GM18517 (cell line): ENCODE results near the gene ABHD17A.
"Not testable (repeated sequence)": the region's sequence is repeated elsewhere in the genome, so short reads cannot be mapped to it uniquely, and the experiment has no call there.

Experiments used
- ATAC-seq: cut with Tn5 transposase; IDR thresholded peaks from one replicate; pipeline ENCODE4 v1.9.1; 2021; ENCODE audit warnings: mild to moderate bottlenecking, moderate library complexity; ENCODE audit not compliant: unreplicated experiment

The ABHD17A gene

DNA sequence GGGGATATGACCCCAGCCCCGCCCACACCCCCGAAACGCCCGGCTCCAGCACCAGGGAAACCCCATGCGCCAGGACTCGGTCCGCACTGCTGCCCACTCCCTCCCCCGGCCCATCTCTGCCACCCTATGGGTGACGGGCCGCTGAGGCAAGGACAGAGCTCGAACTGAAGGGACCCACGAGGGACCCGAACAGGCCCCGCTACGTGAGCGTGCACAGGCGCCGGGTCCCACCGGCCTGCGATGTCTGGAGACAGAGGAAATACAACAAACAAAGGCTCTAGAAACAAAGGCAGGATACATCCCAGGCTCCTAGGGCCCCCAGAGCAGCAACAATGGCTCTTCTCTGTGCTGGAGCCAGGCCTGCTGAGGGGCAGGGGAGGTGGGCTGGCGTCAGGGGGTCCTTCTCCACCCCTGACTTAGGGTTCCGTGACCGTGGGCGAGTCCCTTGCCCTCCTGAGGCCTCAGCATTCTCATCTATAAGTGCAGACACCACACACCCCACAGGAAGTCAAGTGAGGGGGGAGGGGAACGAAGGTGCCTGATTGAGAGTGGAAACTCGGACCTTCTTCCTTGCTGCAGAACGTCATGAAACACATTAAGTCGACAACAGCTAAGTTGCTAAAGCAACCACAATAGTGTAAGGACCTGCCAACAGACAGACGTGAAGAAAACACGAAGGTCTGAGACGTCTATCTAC is 3.1 kb downstream of the ABHD17A start:
- ATAC-seq = no peak

DNA sequence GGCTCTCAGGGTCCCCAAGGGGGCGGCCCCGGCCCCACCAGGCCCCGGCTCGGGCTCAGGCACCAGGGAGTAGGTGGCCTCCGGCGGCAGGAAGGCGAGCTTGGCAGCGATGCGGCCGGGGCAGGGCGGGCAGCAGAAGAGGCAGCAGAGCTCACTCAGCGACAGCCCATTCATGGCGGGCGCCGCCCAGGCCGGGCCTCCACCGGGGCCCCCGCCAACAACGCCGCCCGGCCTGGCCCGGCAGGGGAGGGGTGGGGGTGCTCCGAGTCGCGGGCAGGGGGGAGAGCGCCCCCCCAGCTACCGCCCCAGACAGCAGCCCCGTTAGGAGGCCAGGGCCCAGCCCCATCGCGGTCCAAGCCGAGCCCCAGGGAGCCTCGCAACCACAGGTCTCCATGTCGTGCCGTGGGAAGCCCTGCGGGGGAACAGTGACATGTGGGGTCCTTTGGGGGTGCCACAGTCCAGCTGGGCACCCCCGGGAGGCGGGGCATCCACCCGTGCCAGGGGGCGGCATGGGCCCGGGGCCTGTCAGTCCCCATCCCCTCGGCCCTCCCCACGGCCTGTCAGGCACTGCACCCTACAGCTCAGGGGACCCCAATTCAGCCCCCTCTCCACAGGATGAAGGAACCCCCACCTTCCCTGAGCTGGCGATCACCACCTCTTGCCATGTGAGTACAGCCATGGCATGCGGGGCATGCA is 3.8 kb downstream of the ABHD17A start:
- ATAC-seq = not testable (repeated sequence)

DNA sequence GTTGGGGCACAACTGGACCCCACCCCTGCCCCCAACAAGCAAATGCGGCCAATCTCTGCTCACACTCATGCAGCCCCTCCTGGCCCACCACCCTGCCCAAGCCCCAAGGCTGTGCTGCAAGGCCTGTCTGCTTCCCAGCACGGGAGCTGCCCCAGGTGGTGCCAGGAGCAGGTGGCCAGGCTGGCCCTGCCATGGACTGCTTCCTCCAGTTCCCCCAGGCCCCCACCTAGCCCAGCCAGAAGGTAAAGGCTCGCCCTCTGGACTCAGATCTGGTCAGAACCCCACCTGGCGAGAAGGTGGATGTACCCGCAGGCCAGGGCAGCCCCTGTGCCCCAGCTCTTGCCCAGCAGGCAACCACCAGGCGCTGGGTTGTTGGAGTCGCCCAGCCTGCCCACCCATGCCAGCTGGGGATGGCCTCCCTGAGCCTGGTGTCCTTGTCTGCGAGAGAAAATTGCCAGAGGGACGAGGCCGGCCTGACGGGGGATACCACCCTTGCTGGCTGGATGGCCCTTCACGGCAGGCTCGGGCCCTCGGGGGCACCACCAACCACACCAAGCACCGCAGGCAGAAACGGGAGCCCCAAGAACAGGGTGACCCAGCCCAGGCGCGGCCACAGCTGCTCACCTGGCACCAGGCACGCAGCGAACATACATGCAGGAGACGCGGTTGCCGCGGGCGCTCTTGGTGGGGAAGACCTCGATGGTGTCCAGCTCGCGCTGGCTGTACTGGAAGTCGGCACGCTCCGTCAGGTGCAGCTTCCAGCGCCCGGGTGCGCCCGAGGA is 4.5 kb downstream of the ABHD17A start:
- no peak for ATAC-seq

DNA sequence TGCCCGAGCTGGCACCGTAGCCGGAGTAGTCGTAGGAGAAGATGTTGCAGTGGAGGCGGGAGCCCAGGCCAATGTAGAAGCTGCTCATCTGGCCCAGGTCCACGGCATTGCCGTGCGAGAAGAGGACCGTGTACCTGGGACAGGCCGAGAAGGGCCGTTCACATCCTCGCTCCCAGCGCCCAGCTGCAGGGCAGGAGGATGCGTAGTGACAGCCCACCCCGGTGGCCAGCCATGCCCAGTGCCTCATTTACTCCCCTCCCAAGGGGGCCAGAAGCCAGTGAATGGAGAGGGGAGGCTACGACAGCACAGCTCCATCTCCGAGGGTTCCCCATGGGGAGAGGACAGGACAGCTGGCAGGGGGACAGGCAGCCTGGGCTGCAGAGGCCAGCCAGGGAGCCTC is 5.3 kb downstream of the ABHD17A start:
- not testable (repeated sequence) for ATAC-seq

DNA sequence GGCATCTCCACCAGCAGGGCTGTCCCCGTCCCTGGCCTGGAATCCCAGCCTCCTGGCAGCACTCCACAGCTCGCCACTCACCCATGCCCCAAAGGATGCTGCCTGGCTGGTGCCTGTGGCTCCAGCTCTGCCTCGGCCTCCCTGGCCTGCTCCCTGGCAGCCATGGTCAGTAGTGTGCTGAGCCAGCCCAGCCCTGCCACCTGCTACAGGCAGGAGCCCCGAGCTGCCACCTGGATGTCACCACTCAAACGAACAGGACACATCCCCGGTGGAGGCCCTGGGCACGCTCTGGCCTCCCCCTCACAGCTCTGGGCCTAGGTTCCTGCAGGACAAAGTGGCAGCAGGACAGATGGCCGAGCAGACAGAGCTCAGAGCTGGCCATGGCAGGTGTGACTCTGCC is 6.7 kb downstream of the ABHD17A start:
- ATAC-seq = not testable (repeated sequence)

DNA sequence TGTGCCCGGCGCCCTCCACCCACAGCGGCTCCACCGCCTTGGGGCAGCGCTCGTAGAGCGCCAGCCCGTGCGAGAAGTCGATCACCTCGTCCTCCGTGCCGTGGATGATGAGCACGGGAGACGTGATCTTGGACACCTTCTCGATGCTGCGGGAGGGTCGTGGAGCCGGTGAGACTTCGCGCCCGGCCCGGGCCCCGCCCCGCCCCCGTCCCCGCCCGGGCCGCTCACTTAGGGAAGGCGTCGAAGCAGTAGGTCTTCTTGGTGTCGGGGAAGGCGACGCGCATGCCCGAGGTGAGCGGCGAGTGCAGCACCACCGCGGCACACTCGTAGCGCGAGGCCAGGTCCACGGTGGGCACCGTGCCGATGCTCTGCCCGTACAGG is 8.0 kb downstream of the ABHD17A start:
- ATAC-seq = not testable (repeated sequence)

DNA sequence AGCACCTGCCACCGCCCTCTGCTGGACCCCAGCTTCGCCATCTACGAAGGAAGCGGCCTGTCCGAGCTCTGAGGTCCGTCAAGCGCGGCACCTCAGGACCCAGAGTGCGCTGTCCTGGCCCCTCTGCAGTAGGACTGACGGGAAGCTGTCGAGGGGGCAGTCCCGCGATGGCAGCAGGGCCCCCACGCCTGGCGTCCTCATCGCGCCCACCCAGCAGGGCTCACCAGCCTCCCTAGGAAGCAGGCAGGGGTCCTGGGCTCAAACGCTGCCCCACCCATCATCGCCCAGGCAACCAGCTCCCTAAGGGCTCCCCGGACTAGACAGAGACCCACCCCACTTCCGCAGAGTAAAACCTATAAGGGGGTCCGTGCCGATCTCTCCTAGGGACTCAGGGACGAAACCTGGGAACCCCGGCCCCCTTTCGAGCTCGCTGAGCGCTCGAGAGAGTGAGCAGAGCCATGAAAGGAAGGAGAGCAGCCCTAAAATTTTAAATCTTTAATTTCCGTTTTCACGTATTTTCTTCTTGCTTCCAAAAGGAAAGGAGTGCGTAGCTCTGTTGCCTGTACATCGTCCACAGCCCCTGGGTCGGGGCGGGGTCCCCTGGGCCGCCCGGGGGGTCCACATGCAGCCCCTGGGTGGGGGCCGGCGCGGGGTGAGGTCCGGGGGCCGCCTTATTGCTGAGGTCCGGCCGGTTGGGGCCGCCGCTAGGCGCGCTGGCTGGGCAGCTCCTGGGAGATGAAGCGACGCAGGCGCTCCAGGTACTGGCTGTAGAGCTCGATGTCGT is 8.6 kb downstream of the ABHD17A start:
- ATAC-seq = not testable (repeated sequence)

DNA sequence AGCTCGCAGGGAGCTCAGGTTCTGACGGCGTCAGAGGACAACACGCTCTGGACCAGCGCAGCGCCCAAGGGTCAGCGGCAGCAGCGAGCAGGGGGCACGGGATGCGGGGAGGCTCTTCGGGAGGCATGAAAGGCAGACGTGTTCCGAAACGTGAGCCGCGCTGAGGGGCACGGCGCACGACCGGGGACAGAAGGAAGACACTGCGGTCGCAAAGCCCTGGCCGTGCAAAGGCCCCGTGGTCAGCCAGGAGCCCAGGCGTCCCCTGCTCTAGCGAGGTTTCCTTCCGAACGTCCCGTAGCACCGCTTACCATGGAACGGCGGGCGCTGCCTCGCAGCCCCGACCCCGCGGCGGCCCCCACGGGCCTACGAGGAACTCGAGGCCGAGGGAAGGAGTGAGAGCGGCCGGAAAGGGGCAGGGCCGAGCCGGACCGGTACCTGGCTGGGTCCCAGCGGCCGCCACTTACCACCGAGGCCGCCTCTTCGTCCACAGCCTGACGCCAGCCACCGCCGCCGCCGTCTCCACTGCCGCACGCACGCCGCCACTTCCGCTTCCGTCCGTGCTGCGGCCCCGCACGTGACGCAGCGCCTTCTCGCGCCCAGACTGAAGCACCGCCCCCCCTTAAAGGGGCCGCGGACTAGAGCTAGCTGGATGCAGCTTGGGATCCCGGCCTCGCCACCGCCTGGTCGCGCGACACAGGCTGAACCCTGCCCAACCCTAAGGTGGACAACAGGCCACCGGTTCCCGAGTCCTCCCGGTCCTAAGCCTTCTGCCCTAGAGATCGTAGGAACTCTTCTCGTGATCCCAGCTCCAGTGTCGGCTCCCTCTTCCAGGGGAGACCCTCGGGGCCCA is 9.4 kb downstream of the ABHD17A start:
- ATAC-seq = peak; percentile 85

DNA sequence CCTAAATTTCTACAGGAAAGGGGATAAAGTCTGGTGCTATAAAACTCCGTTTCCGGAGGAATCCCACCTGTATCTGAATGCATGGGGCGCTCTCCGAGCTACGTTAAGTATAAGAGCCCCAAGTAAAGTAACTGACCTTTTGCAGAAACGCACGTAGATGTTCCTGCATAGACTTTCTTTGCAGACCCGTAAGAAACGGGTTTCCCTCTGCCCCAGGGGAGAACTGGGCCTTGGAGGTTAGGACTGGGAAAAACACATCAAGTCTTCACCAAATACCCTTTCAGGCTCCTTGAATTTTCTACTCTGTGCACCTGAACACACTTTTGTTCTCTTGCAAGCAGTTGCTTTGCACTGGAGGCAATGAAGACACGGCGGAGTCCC is 10.0 kb downstream of the ABHD17A start:
- not testable (repeated sequence) for ATAC-seq

DNA sequence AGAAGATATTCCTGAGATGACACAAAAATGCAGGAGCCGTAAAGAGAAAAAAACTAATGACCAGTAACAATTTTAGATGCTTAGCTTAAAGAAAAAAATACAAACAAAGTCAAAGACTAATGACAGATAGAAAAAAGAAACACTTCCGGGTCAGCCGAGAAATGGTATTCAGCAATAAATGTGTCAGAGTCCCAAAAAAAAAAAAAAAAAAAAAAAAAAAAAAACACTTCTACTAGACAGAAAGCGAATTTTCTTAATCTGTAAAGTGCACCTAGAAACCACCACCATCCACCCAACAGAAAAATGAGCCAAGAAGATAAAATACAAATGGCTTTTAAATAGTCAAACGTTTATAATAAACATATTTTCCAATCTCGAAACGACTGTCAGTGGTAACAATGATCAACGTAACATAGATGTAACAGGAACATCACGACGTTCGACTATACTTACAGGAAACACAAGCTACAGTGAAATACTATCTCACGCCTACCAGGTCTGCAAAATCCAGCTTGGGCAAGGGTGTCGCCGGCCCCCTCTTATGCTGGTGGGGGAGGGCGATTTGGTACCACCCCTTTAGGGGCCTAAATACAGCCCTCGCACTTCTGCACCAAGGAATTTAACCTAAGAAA is 10.6 kb downstream of the ABHD17A start:
- no peak for ATAC-seq

DNA sequence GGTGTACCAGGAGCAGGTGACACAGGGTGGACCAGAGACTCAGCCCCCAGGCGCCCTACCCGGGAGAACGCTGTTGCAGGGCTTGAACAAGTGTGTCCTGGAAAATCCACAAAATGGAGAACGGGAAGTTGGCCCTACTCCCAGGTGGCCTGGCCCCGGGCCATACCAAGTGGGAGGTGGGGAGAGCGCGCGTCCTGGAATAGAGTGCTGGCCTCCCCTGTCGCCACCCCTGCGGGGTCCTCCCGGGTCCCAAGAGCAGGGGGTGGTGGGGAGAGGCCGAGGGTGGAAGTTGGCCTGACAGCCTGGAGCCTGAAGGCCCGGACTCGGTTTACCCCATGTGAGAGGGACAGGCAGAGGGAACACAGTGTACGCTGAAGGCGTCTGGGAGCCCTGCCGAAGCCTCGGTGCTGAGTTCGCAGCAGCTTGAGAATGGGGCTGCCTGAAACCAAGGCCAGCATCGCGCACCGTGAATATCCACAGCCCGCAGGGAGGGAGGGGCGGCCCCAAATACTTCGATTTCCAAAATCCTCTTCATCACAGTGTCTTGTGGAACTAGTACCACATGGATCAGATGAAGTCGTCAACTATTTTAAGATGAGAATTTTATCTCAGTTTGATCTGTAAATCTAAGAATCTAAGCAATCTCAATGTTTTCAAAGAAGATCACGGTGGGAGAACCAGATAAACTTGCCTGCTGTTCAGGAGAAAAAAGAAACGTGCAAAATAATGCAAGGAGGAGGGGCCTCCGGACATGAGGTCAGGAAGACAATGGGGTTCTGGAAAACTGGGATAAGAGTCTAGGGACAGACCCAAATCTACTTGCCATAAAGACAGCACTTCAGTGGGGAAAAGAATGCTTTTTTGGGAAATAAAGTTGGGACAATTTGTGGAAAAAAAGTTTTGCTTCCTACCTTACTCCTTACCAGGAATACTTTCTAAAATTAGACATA is 11.5 kb downstream of the ABHD17A start:
- no peak for ATAC-seq

DNA sequence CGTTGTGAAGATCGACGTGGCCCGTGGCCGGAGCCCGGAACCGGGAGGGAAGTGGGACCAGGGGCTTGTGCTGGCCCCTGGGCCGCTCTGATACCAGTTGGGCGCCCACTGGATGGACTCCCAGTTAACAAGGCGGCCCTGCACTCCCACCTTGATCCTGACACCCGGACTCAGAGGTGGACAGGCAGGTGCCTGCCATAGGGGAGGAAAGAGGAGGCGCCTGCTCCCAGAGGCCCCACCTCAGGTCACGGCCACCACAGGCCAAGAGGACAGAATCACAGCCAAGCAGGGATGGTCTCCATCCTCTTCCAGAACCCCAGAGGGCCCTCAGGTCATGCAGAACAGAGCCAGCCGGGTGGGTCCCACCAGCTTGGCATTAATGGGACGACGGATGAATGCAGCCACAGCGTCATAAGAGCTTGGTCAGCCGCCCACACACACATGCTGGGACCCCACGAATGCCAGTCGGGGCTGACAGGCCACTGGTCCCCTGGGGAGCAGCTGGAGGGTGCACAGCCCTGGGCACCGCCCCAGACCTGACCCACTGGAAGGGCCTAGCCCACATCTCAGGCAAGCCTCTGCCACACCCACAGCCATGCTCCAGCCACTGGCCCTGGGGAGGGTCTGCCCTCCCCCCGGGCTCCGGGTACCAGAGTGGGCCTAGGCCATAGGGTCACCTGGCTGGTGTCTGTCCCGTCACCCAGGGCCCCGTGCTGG is 12.3 kb downstream of the ABHD17A start:
- ATAC-seq = no peak

DNA sequence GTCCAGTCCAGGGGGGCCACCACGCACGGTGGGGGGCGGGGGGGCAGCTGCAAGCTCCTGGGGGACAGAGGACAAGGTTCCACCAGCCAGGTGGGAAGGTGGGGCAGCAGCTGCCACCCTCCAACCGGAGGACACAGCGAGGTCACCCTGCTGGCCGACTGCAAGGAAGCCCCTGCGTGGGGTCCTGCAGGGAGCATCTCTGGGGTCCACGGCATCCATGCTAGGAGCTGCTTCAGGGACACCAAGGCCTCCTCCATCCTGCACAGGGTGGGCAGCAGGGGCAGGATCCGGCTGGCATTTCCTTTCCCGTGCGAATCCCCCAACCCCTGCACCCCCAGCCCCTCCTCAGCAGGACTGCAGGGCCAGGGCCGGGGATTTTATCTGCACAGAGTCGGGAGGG is 13.7 kb downstream of the ABHD17A start:
- no peak for ATAC-seq

DNA sequence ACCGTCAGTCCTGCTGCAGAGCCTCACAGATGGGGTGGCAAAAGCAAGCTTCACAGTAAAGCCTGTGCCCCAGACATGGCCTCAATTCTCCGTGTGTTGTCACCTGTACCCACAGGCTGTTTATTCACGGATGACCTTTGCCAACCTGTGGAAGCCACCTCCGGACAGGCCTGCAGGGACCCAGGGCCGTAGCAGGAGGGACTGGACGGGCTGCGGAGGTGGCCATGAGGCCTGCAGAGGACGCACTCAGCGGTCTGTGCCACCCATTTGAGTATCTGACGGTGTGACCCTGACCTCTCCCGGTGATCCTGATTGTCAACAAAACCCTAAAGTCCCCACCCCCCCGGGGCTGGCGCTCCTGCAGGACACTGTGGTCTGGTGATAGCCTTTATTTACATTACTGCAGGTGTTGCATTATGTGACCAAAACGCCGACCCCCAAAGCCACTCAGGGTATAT is 14.1 kb downstream of the ABHD17A start:
- ATAC-seq = no peak

DNA sequence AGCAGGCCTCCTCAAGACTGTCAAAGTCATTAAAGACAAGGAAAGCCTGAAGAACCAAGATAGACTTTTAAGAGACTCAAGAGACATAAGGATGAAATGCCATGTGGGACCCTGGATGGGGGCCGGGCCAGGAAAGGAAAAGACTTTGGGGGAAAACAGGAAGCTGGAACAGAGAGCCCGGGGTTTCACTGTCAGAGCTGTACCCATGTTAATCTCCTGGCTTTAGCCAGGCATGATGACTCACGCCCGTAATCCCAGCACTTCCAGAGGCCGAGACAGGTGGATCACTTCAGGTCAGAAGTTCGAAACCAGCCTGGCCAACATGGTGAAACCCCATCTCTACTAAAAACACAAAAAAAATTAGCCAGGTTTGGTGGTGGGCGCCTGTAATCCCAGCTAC is 16.3 kb downstream of the ABHD17A start:
- ATAC-seq = no peak

DNA sequence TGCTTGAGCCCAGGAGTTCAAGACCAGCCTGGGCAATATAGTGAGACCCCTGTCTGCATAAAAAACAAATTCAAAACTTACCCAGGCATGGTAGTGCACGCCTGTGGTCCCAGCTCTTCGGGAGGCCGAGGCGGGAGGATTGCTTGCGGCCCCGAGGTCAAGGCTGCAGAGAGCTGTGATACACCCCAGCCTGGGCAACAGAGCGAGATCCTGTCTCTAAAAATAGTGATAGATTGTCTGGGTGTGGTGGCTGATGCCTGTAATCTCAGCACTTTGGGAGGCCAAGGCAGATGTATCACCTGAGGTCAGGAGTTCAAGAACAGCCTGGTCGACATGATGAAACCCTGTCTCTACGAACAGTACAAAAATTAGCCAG is 18.0 kb downstream of the ABHD17A start:
- ATAC-seq = no peak

DNA sequence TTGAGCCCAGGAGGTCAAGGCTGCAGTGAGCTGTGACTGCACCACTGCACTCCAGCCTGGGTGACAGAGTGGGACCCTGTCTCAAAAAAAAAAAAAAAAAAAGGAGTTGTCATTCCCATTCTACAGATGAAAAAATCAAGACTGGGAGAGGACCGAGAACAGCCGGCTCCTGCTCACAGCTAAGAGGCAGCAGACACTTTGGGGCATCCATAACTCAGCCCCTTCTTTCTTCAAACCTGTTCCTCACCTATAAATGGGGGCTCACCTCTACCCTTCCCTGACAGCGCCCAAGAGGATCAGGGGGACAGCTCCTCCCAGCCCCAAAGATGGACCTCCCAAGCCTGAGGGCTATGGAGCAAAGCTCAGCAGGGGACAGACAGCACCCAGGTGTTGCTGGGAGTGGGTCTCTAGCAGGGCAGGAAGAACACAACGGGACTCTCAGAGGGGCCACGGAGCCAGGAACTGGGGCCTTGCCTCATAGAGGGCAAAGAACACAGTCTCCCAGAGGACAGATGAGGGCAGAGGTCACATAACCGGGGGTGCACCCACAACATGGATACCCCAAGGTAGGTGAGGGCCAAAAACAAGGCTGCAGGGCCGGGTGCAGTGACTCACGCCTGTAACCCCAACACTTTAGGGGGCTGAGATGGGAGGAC is 18.5 kb downstream of the ABHD17A start:
- no peak for ATAC-seq
